ENCODE results near the gene GUK1.

The GUK1 gene

GRCh38 chr1:228093050-228093906 is 46.8 kb upstream of the GUK1 start:
- DNase-seq, result no peak
- Histone ChIP-seq H2BK15ac (ENCODE audit: low read depth, poor library complexity, severe bottlenecking) (no peak overlapping the region), H3K4me1 (ENCODE audit: control insufficient read depth, insufficient read depth, low read depth, low read length) (peaks cover 40% of the 10 kb centered on the region), H3K4me2 (ENCODE audit: low read length, poor library complexity, severe bottlenecking) (no peak overlapping the region), H3K23ac (ENCODE audit: low read length in 2 of 2) (no peak overlapping the region), H4K91ac (ENCODE audit: low read length) (no peak overlapping the region), H3K79me1 (replicated peaks; ENCODE audit: low read length, poor library complexity, severe bottlenecking) (no peaks in the 10 kb centered on the region), H3K14ac (ENCODE audit: low read length in 2 of 2) (no peak overlapping the region), H3K4ac (ENCODE audit: low read depth in 1 of 2, low read length in 2 of 2) (no peak overlapping the region), H3K36me3 (ENCODE audit: control insufficient read depth in 1 of 2, insufficient read depth in 2 of 2, low read depth in 1 of 2, low read length in 2 of 2) (peaks cover 72 to 75% of the 10 kb centered on the region in 2 experiments), H3K27ac (ENCODE audit: low read length, poor library complexity, severe bottlenecking) (no peak overlapping the region), H3K9ac (ENCODE audit: low read length) (no peak overlapping the region), H2BK12ac (ENCODE audit: low read length in 2 of 2) (no peak overlapping the region), H2AK5ac (ENCODE audit: low read length, severe bottlenecking) (no peak overlapping the region), H4K8ac (ENCODE audit: low read length) (no peak overlapping the region), H2AFZ (ENCODE audit: low read depth, low read length) (no peak overlapping the region), H2BK120ac (ENCODE audit: low read depth, low read length) (no peak overlapping the region), H3K4me3 (ENCODE audit: insufficient read depth in 1 of 2, low read depth in 1 of 2, low read length in 2 of 2) (no peak overlapping the region), H3K27me3 (ENCODE audit: control insufficient read depth in 1 of 2, insufficient read depth in 1 of 2, low read length in 2 of 2) (no peaks in the 10 kb centered on the region), H3K18ac (ENCODE audit: low read depth in 1 of 2, low read length in 2 of 2) (no peak overlapping the region), H3K9me3 (ENCODE audit: control insufficient read depth, low read length) (peaks cover 8% of the 10 kb centered on the region), H2BK5ac (ENCODE audit: low read depth, low read length, poor library complexity, severe bottlenecking) (no peak overlapping the region)
- WGBS, result 95% methylated on average over 20 of the region's 20 CpGs

DNA sequence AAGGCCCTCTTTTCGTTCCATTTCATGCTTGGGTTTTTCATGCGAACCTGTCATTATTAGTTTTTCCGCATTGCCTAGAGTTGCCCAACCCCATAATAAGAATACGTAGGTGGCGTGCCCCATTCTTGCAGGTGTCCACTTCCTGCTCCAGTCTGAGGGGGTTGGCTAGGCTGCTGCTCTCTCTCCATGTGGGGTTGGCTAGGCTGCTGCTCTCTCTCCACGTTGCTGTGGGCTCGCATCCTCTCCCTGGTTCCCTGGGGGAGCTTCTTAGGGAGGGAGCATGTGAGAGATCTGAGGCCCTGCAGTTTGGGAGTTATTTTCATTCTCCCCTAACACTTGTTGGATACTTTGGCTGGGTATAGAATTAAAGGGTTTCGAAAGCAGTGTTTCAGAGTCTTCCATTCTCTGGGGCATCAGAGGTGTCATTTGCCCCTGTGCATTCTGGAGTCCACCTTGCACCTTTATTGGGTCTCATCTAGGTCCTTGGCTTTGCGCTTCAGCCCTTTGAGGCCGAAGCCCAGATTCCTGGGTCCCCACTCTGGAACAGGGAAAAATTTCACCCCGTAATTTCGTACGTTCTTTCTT is 45.6 kb upstream of the GUK1 start:
- Histone ChIP-seq H3K36me3 (ENCODE audit: control insufficient read depth in 1 of 2, insufficient read depth in 2 of 2, low read depth in 1 of 2, low read length in 2 of 2) (peaks cover 73 to 77% of the 10 kb centered on the region in 2 experiments), H3K18ac (ENCODE audit: low read depth in 1 of 2, low read length in 2 of 2) (no peak overlapping the region), H3K4me2 (ENCODE audit: low read length, poor library complexity, severe bottlenecking) (no peak overlapping the region), H2AFZ (ENCODE audit: low read depth, low read length) (no peak overlapping the region), H4K8ac (ENCODE audit: low read length) (no peak overlapping the region), H2AK5ac (ENCODE audit: low read length, severe bottlenecking) (no peak overlapping the region), H3K79me1 (replicated peaks; ENCODE audit: low read length, poor library complexity, severe bottlenecking) (no peaks in the 10 kb centered on the region), H3K23ac (ENCODE audit: low read length in 2 of 2) (no peak overlapping the region), H2BK15ac (ENCODE audit: low read depth, poor library complexity, severe bottlenecking) (no peak overlapping the region), H3K9ac (ENCODE audit: low read length) (no peak overlapping the region), H3K4ac (ENCODE audit: low read depth in 1 of 2, low read length in 2 of 2) (no peak overlapping the region), H4K91ac (ENCODE audit: low read length) (no peak overlapping the region), H3K4me1 (ENCODE audit: control insufficient read depth, insufficient read depth, low read depth, low read length) (peaks cover 29% of the 10 kb centered on the region), H3K27me3 (ENCODE audit: control insufficient read depth in 1 of 2, insufficient read depth in 1 of 2, low read length in 2 of 2) (no peaks in the 10 kb centered on the region), H2BK5ac (ENCODE audit: low read depth, low read length, poor library complexity, severe bottlenecking) (no peak overlapping the region), H3K14ac (ENCODE audit: low read length in 2 of 2) (no peak overlapping the region), H2BK12ac (ENCODE audit: low read length in 2 of 2) (no peak overlapping the region), H3K27ac (ENCODE audit: low read length, poor library complexity, severe bottlenecking) (no peak overlapping the region), H3K4me3 (ENCODE audit: insufficient read depth in 1 of 2, low read depth in 1 of 2, low read length in 2 of 2) (no peak overlapping the region), H3K9me3 (ENCODE audit: control insufficient read depth, low read length) (peaks cover 8% of the 10 kb centered on the region), H2BK120ac (ENCODE audit: low read depth, low read length) (no peak overlapping the region)
- WGBS, result 89% methylated on average over 10 of the region's 13 CpGs
- no peak for DNase-seq

GRCh38 chr1:228095161-228095560 is 44.9 kb upstream of the GUK1 start:
- Histone ChIP-seq H3K14ac (ENCODE audit: low read length in 2 of 2) (no peak overlapping the region), H2BK12ac (ENCODE audit: low read length in 2 of 2) (no peak overlapping the region), H2AK5ac (ENCODE audit: low read length, severe bottlenecking) (no peak overlapping the region), H2BK15ac (ENCODE audit: low read depth, poor library complexity, severe bottlenecking) (no peak overlapping the region), H3K27ac (ENCODE audit: low read length, poor library complexity, severe bottlenecking) (no peak overlapping the region), H3K23ac (ENCODE audit: low read length in 2 of 2) (no peak overlapping the region), H3K4me1 (ENCODE audit: control insufficient read depth, insufficient read depth, low read depth, low read length) (peaks cover 23% of the 10 kb centered on the region), H2BK120ac (ENCODE audit: low read depth, low read length) (no peak overlapping the region), H3K4ac (ENCODE audit: low read depth in 1 of 2, low read length in 2 of 2) (no peak overlapping the region), H2BK5ac (ENCODE audit: low read depth, low read length, poor library complexity, severe bottlenecking) (no peak overlapping the region), H4K8ac (ENCODE audit: low read length) (no peak overlapping the region), H3K4me3 (ENCODE audit: insufficient read depth in 1 of 2, low read depth in 1 of 2, low read length in 2 of 2) (no peak overlapping the region), H3K79me1 (replicated peaks; ENCODE audit: low read length, poor library complexity, severe bottlenecking) (no peaks in the 10 kb centered on the region), H4K91ac (ENCODE audit: low read length) (no peak overlapping the region), H3K18ac (ENCODE audit: low read depth in 1 of 2, low read length in 2 of 2) (no peak overlapping the region), H3K9me3 (ENCODE audit: control insufficient read depth, low read length) (peaks cover 8% of the 10 kb centered on the region), H3K27me3 (ENCODE audit: control insufficient read depth in 1 of 2, insufficient read depth in 1 of 2, low read length in 2 of 2) (no peaks in the 10 kb centered on the region), H3K4me2 (ENCODE audit: low read length, poor library complexity, severe bottlenecking) (no peak overlapping the region), H3K9ac (ENCODE audit: low read length) (no peak overlapping the region), H2AFZ (ENCODE audit: low read depth, low read length) (no peak overlapping the region), H3K36me3 (ENCODE audit: control insufficient read depth in 1 of 2, insufficient read depth in 2 of 2, low read depth in 1 of 2, low read length in 2 of 2) (peaks cover 73 to 84% of the 10 kb centered on the region in 2 experiments)
- WGBS, result 98% methylated on average over 2 of the region's 4 CpGs
- DNase-seq, result no peak

DNA sequence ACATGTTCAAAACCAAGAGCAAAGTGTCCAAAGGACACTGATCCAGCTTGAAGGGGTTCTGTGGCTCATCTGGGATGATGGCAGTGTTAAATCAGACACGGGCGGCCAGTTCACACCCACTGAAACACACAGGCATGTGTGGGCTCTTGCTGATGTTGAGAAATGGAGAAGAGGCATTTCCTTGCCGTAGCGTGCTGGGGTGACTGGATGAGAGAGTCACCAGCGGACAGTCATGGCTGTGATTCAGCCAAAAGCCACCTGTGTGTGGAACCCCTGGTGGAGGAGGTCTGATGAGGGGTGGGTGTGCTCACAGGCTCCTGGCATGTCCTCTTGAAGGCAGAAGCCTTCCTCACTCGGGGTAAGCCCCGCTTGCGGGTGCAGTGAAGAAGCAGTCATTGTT is 44.1 kb upstream of the GUK1 start:
- no peak overlapping the region for H2AFZ ChIP-seq (ENCODE audit: low read depth, low read length)
- no peak overlapping the region for H4K91ac ChIP-seq (ENCODE audit: low read length)
- DNase-seq, result no peak
- peaks cover 8% of the 10 kb centered on the region for H3K9me3 ChIP-seq (ENCODE audit: control insufficient read depth, low read length)
- no peak overlapping the region for H2BK12ac ChIP-seq (ENCODE audit: low read length in 2 of 2)
- H3K23ac ChIP-seq (ENCODE audit: low read length in 2 of 2), result peak overlapping the region in 1 of 2 experiments; percentile 53
- H3K14ac ChIP-seq (ENCODE audit: low read length in 2 of 2), result no peak overlapping the region
- no peak overlapping the region for H3K18ac ChIP-seq (ENCODE audit: low read depth in 1 of 2, low read length in 2 of 2)
- H3K79me1 ChIP-seq (replicated peaks; ENCODE audit: low read length, poor library complexity, severe bottlenecking), result no peaks in the 10 kb centered on the region
- peaks cover 17% of the 10 kb centered on the region for H3K4me1 ChIP-seq (ENCODE audit: control insufficient read depth, insufficient read depth, low read depth, low read length)
- WGBS, result 95% methylated on average over 8 of the region's 8 CpGs
- no peak overlapping the region for H3K4me2 ChIP-seq (ENCODE audit: low read length, poor library complexity, severe bottlenecking)
- no peak overlapping the region for H3K4ac ChIP-seq (ENCODE audit: low read depth in 1 of 2, low read length in 2 of 2)
- H3K9ac ChIP-seq (ENCODE audit: low read length), result no peak overlapping the region
- H2AK5ac ChIP-seq (ENCODE audit: low read length, severe bottlenecking), result no peak overlapping the region
- no peak overlapping the region for H2BK120ac ChIP-seq (ENCODE audit: low read depth, low read length)
- H3K27ac ChIP-seq (ENCODE audit: low read length, poor library complexity, severe bottlenecking), result no peak overlapping the region
- no peaks in the 10 kb centered on the region for H3K27me3 ChIP-seq (ENCODE audit: control insufficient read depth in 1 of 2, insufficient read depth in 1 of 2, low read length in 2 of 2)
- H2BK15ac ChIP-seq (ENCODE audit: low read depth, poor library complexity, severe bottlenecking), result no peak overlapping the region
- H4K8ac ChIP-seq (ENCODE audit: low read length), result no peak overlapping the region
- no peak overlapping the region for H2BK5ac ChIP-seq (ENCODE audit: low read depth, low read length, poor library complexity, severe bottlenecking)
- H3K4me3 ChIP-seq (ENCODE audit: insufficient read depth in 1 of 2, low read depth in 1 of 2, low read length in 2 of 2), result no peak overlapping the region
- peaks cover 79 to 89% of the 10 kb centered on the region in 2 experiments for H3K36me3 ChIP-seq (ENCODE audit: control insufficient read depth in 1 of 2, insufficient read depth in 2 of 2, low read depth in 1 of 2, low read length in 2 of 2)
